Uterus (tissue), 4 donors: ENCODE results near the gene PPFIA3. TPM values are rescaled to one million over a fixed set of nuclear protein-coding genes. Genes with fewer than 3 reads are reported as not detected.

Experiments
- DNase-seq, 2 donors: peaks; one replicate each; pipeline ENCODE4 v3.0.0-alpha.2; 2019 to 2020
- H3K27ac ChIP-seq, 2 donors: fragments of 200-600 bp; sonication (generic); 1 replicate in 1 of 2; 2 replicates in 1 of 2; pipeline ENCODE4 v1.5.1; 2016 to 2018
- H3K27me3 ChIP-seq, 2 donors: fragments of 200-600 bp; sonication (generic); one replicate each; pipeline ENCODE4 v1.5.1; 2018 to 2019; ENCODE audit warnings: control low read depth in 1 of 2
- H3K36me3 ChIP-seq, 2 donors: fragments of 200-600 bp; sonication (generic); one replicate each; pipeline ENCODE4 v1.5.1; 2019; ENCODE audit warnings: control low read depth in 1 of 2
- H3K4me1 ChIP-seq, 2 donors: fragments of 200-600 bp; sonication (generic); one replicate each; pipeline ENCODE4 v1.5.1; 2018 to 2019; ENCODE audit warnings: control low read depth in 1 of 2
- H3K4me3 ChIP-seq, 2 donors: fragments of 200-600 bp; sonication (generic); 1 replicate in 1 of 2; 2 replicates in 1 of 2; pipeline ENCODE4 v1.5.1; 2018 to 2019; ENCODE audit warnings: mild to moderate bottlenecking in 1 of 2
- H3K9me3 ChIP-seq, 2 donors: fragments of 200-600 bp; sonication (generic); one replicate each; pipeline ENCODE4 v1.5.1; 2019; ENCODE audit warnings: control low read depth in 1 of 2
- POLR2A ChIP-seq, 2 donors: fragments of 450-650 bp; IDR thresholded peaks; one replicate each; pipeline ENCODE4 v1.6.1; 2016; ENCODE audit warnings: antibody characterized with exemption in 2 of 2, mild to moderate bottlenecking in 1 of 2, moderate library complexity in 1 of 2
- intact Hi-C: fragments of 100-400 bp; cut with DNase I; formaldehyde crosslinking; loops from one replicate; pipeline ENCODE4 v1.15.1; 2023; ENCODE audit warnings: low total_unique reads
- total RNA-seq, 4 donors: library from RNA; depleted of rRNA in 3 of 4; stranded (reverse); fragments of >200 nt in 3 of 4; gene quantifications; one replicate each; pipeline versions ENCODE4 v1.1.0 to v1.2.4, GENCODE V29; 2014 to 2023
- TF ChIP-seq, protein P1 (sequence below), 4 experiments: fragments of 200-600 bp in 2 of 4; fragments of 450-650 bp in 2 of 4; sonication (generic) in 2 of 4; IDR thresholded peaks; one replicate each; pipeline ENCODE4 v1.5.1; 2016 to 2019; ENCODE audit warnings: antibody characterized with exemption in 4 of 4, mild to moderate bottlenecking in 2 of 4, moderate library complexity in 1 of 4
- donor health status: DM: yes; HTN: yes; CAD: no.

PPFIA3 gene
- total RNA-seq, 4 donors from 2014 or later = 0.51 to 8.3 (median 7.4) TPM; not detected in 1

GRCh38 chr19:49161987-49162386, 42.6 kb downstream of the PPFIA3 start:
- H3K36me3 ChIP-seq = no peaks in the 10 kb centered on the region
- no peak overlapping the region for H3K27ac ChIP-seq
- H3K9me3 ChIP-seq = no peaks in the 10 kb centered on the region
- no peaks in the 10 kb centered on the region for H3K4me1 ChIP-seq
- no peak for TF ChIP-seq POLR2A (IDR thresholded peaks at IDR 0.05)
- TF ChIP-seq, protein P1, sequence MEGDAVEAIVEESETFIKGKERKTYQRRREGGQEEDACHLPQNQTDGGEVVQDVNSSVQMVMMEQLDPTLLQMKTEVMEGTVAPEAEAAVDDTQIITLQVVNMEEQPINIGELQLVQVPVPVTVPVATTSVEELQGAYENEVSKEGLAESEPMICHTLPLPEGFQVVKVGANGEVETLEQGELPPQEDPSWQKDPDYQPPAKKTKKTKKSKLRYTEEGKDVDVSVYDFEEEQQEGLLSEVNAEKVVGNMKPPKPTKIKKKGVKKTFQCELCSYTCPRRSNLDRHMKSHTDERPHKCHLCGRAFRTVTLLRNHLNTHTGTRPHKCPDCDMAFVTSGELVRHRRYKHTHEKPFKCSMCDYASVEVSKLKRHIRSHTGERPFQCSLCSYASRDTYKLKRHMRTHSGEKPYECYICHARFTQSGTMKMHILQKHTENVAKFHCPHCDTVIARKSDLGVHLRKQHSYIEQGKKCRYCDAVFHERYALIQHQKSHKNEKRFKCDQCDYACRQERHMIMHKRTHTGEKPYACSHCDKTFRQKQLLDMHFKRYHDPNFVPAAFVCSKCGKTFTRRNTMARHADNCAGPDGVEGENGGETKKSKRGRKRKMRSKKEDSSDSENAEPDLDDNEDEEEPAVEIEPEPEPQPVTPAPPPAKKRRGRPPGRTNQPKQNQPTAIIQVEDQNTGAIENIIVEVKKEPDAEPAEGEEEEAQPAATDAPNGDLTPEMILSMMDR (IDR thresholded peaks at IDR 0.05) = no peak
- DNase-seq = no peak
- intact Hi-C loops = no loop called here
- no peak overlapping the region for H3K4me3 ChIP-seq
- H3K27me3 ChIP-seq = no peaks in the 10 kb centered on the region

GRCh38 chr19:49165111-49165750, 45.9 kb downstream of the PPFIA3 start:
- TF ChIP-seq POLR2A (IDR thresholded peaks at IDR 0.05) = no peak
- TF ChIP-seq, protein P1 (IDR thresholded peaks at IDR 0.05) = no peak
- DNase-seq = no peak
- Histone ChIP-seq H3K4me3 (no peak overlapping the region), H3K27me3 (no peaks in the 10 kb centered on the region), H3K4me1 (no peaks in the 10 kb centered on the region), H3K36me3 (no peaks in the 10 kb centered on the region), H3K27ac (peak overlapping the region in 1 of 2 donors; percentile 67), H3K9me3 (no peaks in the 10 kb centered on the region)
- intact Hi-C loops = no loop called here

DNA sequence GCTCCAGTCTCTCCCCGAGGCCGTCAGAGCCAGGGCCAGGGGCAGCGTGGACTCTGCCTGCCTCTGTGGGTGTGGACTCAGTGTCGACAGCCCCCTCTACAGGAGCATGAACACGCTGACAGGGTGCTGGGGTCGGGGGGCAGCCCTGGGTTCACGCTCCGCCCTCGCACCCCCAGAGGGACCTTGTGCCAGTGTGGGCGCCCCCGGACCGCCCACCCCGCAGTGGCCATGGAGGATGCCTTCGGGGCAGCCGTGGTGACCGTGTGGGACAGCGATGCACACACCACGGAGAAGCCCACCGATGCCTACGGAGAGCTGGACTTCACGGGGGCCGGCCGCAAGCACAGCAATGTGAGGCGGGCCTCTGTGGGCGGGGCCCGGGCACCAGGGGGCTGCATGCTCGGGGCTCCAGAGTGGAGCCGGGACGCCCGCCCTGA, 46.5 kb downstream of the PPFIA3 start:
- H3K9me3 ChIP-seq = no peaks in the 10 kb centered on the region
- H3K4me3 ChIP-seq = no peak overlapping the region
- TF ChIP-seq POLR2A (IDR thresholded peaks at IDR 0.05) = no peak
- TF ChIP-seq, protein P1 (IDR thresholded peaks at IDR 0.05) = no peak
- intact Hi-C loops = no loop called here
- H3K27me3 ChIP-seq = no peaks in the 10 kb centered on the region
- H3K27ac ChIP-seq = peak overlapping the region in 1 of 2 donors; percentile 67
- no peak for DNase-seq
- no peaks in the 10 kb centered on the region for H3K4me1 ChIP-seq
- no peaks in the 10 kb centered on the region for H3K36me3 ChIP-seq

GRCh38 chr19:49167857-49168409, 48.6 kb downstream of the PPFIA3 start:
- no peak overlapping the region for H3K27ac ChIP-seq
- H3K36me3 ChIP-seq = no peaks in the 10 kb centered on the region
- H3K4me1 ChIP-seq = no peaks in the 10 kb centered on the region
- no peak overlapping the region for H3K4me3 ChIP-seq
- no peaks in the 10 kb centered on the region for H3K27me3 ChIP-seq
- no peak for DNase-seq
- H3K9me3 ChIP-seq = no peaks in the 10 kb centered on the region
- TF ChIP-seq, protein P1 (IDR thresholded peaks at IDR 0.05) = no peak
- intact Hi-C loops = no loop called here

DNA sequence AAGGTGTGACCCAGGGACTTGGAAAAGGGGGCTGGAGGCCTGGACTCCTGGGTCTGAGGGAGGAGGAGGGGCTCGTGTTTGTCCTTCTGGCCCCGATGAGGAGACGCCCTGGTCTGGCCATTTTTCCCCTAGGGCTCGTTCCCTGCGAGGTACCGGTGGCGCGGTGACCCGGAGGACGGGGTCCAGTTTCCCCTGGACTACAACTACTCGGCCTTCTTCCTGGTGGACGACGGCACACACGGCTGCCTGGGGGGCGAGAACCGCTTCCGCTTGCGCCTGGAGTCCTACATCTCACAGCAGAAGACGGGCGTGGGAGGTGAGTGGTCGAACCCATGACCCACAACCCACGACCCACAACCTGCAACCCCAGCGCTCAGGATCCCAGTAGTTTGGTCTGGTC, 49.1 kb downstream of the PPFIA3 start:
- Histone ChIP-seq H3K27me3 (no peaks in the 10 kb centered on the region), H3K36me3 (no peaks in the 10 kb centered on the region), H3K4me1 (no peaks in the 10 kb centered on the region), H3K4me3 (no peak overlapping the region), H3K27ac (no peak overlapping the region), H3K9me3 (no peaks in the 10 kb centered on the region)
- no peak for DNase-seq
- TF ChIP-seq, protein P1 (IDR thresholded peaks at IDR 0.05) = no peak
- TF ChIP-seq POLR2A (IDR thresholded peaks at IDR 0.05) = no peak
- intact Hi-C loops = no loop called here
